ENCODE results near the gene FNTB. TPM values are rescaled to one million over a fixed set of nuclear protein-coding genes. Genes with fewer than 3 reads are reported as not detected.
A peak's percentile ranks its signal among the peaks of the same experiment; 100 is the strongest.

FNTB gene
- polyA plus RNA-seq, 3 donors, result 12.3 to 14.2 (median 14.1) TPM

DNA sequence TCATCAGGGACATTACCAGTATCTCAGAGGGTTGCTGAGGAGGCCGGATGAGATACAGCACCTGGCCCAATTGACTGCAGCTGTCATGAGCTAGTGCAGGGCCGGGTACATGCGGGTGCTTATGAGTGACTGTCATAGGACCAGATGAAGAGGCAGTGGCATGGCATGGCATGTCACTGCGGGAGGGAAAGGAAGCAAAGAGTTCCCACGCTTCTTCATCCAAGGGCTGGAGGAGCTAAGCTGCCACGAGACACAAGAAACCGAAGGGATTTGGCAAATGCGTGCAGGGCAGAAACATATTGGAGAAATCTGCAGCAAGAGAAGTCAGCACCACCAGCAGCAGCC lies 33.4 kb upstream of the FNTB start:
- Histone ChIP-seq H3K4me1 (ENCODE audit: control insufficient read depth in 1 of 2, insufficient read depth in 2 of 2, low read length in 2 of 2) (no peaks in the 10 kb centered on the region), H3K27ac (ENCODE audit: low read depth in 1 of 2, low read length in 2 of 2) (no peak overlapping the region), H3K9me3 (replicated peaks in 1 of 2; ENCODE audit: control insufficient read depth in 1 of 2, insufficient read depth in 1 of 2, low read length in 2 of 2) (no peaks in the 10 kb centered on the region), H3K79me2 (ENCODE audit: insufficient read depth, low read length) (no peaks in the 10 kb centered on the region), H3K4me2 (replicated peaks; ENCODE audit: extremely low read depth, low read length, poor library complexity, severe bottlenecking) (no peak overlapping the region), H3K27me3 (ENCODE audit: control insufficient read depth in 2 of 2, insufficient read depth in 2 of 2, low read length in 2 of 2) (no peaks in the 10 kb centered on the region), H3K4me3 (replicated peaks in 1 of 3; ENCODE audit: low read depth in 2 of 3, low read length in 3 of 3) (no peak overlapping the region), H4K20me1 (ENCODE audit: insufficient read depth, low read length) (no peaks in the 10 kb centered on the region), H2AFZ (ENCODE audit: insufficient read depth, low read depth, low read length, poor library complexity, severe bottlenecking) (no peak overlapping the region), H3K9ac (ENCODE audit: insufficient read depth, low read length, poor library complexity, severe bottlenecking) (no peak overlapping the region), H3K36me3 (replicated peaks in 1 of 2; ENCODE audit: control insufficient read depth in 1 of 2, insufficient read depth in 2 of 2, low read length in 2 of 2) (peaks cover 0 to 7% of the 10 kb centered on the region in 2 donors)
- H3K36me3 Mint-ChIP-seq, result peaks cover 15 to 22% of the 10 kb centered on the region in 2 donors
- H3K27me3 Mint-ChIP-seq (ENCODE audit: low read depth in 3 of 3), result no peaks in the 10 kb centered on the region
- 98% methylated on average over 8 of the region's 8 CpGs for WGBS (ENCODE audit: insufficient coverage)
- H3K4me3 Mint-ChIP-seq, result no peak overlapping the region
- H3K4me1 Mint-ChIP-seq, result no peaks in the 10 kb centered on the region
- intact Hi-C loops (cut with micrococcal nuclease), result no loop called here
- H3K27ac Mint-ChIP-seq, result peak overlapping the region in 1 of 7 donors; percentile 57
- peaks cover 0 to 1% (median 0%) of the 10 kb centered on the region in 7 donors for H3K9me3 Mint-ChIP-seq
- no peak for DNase-seq
- no peak for TF ChIP-seq CTCF (IDR thresholded peaks at IDR 0.05)

- Mint-ChIP-seq H3K36me3 (peaks cover 12 to 18% of the 10 kb centered on the region in 2 donors), H3K4me1 (no peaks in the 10 kb centered on the region), H3K27me3 (ENCODE audit: low read depth in 3 of 3) (no peaks in the 10 kb centered on the region), H3K9me3 (peaks cover 0 to 1% (median 0%) of the 10 kb centered on the region in 7 donors), H3K27ac (no peak overlapping the region), H3K4me3 (no peak overlapping the region)
- H3K27me3 ChIP-seq (ENCODE audit: control insufficient read depth in 2 of 2, insufficient read depth in 2 of 2, low read length in 2 of 2), result no peaks in the 10 kb centered on the region
- intact Hi-C loops (cut with micrococcal nuclease), result no loop called here
- H2AFZ ChIP-seq (ENCODE audit: insufficient read depth, low read depth, low read length, poor library complexity, severe bottlenecking), result no peak overlapping the region
- no peaks in the 10 kb centered on the region for H3K79me2 ChIP-seq (ENCODE audit: insufficient read depth, low read length)
- TF ChIP-seq CTCF (IDR thresholded peaks at IDR 0.05), result no peak
- no peak for DNase-seq
- no peaks in the 10 kb centered on the region for H3K9me3 ChIP-seq (replicated peaks in 1 of 2; ENCODE audit: control insufficient read depth in 1 of 2, insufficient read depth in 1 of 2, low read length in 2 of 2)
- peaks cover 0 to 3% of the 10 kb centered on the region in 2 donors for H3K36me3 ChIP-seq (replicated peaks in 1 of 2; ENCODE audit: control insufficient read depth in 1 of 2, insufficient read depth in 2 of 2, low read length in 2 of 2)
- H3K4me1 ChIP-seq (ENCODE audit: control insufficient read depth in 1 of 2, insufficient read depth in 2 of 2, low read length in 2 of 2), result no peaks in the 10 kb centered on the region
- WGBS (ENCODE audit: insufficient coverage), result 100% methylated on average over 6 of the region's 6 CpGs
- H3K4me3 ChIP-seq (replicated peaks in 1 of 3; ENCODE audit: low read depth in 2 of 3, low read length in 3 of 3), result no peak overlapping the region
- H3K4me2 ChIP-seq (replicated peaks; ENCODE audit: extremely low read depth, low read length, poor library complexity, severe bottlenecking), result no peak overlapping the region
- H3K9ac ChIP-seq (ENCODE audit: insufficient read depth, low read length, poor library complexity, severe bottlenecking), result no peak overlapping the region
- H4K20me1 ChIP-seq (ENCODE audit: insufficient read depth, low read length), result no peaks in the 10 kb centered on the region
- H3K27ac ChIP-seq (ENCODE audit: low read depth in 1 of 2, low read length in 2 of 2), result no peak overlapping the region
These were observed 33.0 kb upstream of the FNTB start for GRCh38 chr14:64953661-64954060.

Data from CD14-positive monocyte (primary cell).